ENCODE measurements around the gene FBXO4.
"Not testable (repeated sequence)": the region's sequence is repeated elsewhere in the genome, so short reads cannot be mapped to it uniquely, and the experiment has no call there.

- TF ChIP-seq CSRNP3 (CRISPR knock-in tag; IDR thresholded peaks at IDR 0.05); POU6F1 (CRISPR knock-in tag; IDR thresholded peaks at IDR 0.05; ENCODE audit: borderline replicate concordance, low read depth); ESRRG (CRISPR knock-in tag; IDR thresholded peaks at IDR 0.05); TCF4 (CRISPR knock-in tag; IDR thresholded peaks at IDR 0.05; ENCODE audit: borderline replicate concordance); SNAI2 (CRISPR knock-in tag; IDR thresholded peaks at IDR 0.05): not testable (repeated sequence)
Observed at GRCh38 chr5:41982858-41983257, 57.8 kb downstream of the FBXO4 start.
